ENCODE measurements around the gene AJAP1. TPM values are rescaled to one million over a fixed set of nuclear protein-coding genes. Genes with fewer than 3 reads are reported as not detected.

AJAP1 gene
- total RNA-seq, 1 donor from 2014 or later = 0.26 TPM

- no peaks in the 10 kb centered on the region for H3K36me3 ChIP-seq (ENCODE audit: control insufficient read depth, insufficient read depth, low read length)
- no peak for DNase-seq (ENCODE audit: low read depth)
- H3K27me3 ChIP-seq (ENCODE audit: control insufficient read depth, insufficient read depth, low read length) = no peaks in the 10 kb centered on the region
Observed at GRCh38 chr1:4638345-4638729, 16.1 kb upstream of the AJAP1 start.

GRCh38 chr1:4640931-4641330 is 13.5 kb upstream of the AJAP1 start:
- FAIRE-seq (no peak), DNase-seq (ENCODE audit: low read depth) (no peak)
- Histone ChIP-seq H3K27me3 (ENCODE audit: control insufficient read depth, insufficient read depth, low read length) (no peaks in the 10 kb centered on the region), H3K4me3 (ENCODE audit: low read depth, low read length) (no peak overlapping the region), H3K36me3 (ENCODE audit: control insufficient read depth, insufficient read depth, low read length) (no peaks in the 10 kb centered on the region)
- TF ChIP-seq CTCF (IDR thresholded peaks at IDR 0.05; ENCODE audit: insufficient read depth, low read length, severe bottlenecking) = no peak

More at GRCh38 chr1:4638345-4638729, 16.1 kb upstream of the AJAP1 start:
- no peak for FAIRE-seq
- no peak overlapping the region for H3K4me3 ChIP-seq (ENCODE audit: low read depth, low read length)
- TF ChIP-seq CTCF (IDR thresholded peaks at IDR 0.05; ENCODE audit: insufficient read depth, low read length, severe bottlenecking) = no peak

- no peak for TF ChIP-seq CTCF (IDR thresholded peaks at IDR 0.05; ENCODE audit: insufficient read depth, low read length, severe bottlenecking)
- no peaks in the 10 kb centered on the region for H3K36me3 ChIP-seq (ENCODE audit: control insufficient read depth, insufficient read depth, low read length)
- FAIRE-seq = no peak
- no peaks in the 10 kb centered on the region for H3K27me3 ChIP-seq (ENCODE audit: control insufficient read depth, insufficient read depth, low read length)
- no peak for DNase-seq (ENCODE audit: low read depth)
- H3K4me3 ChIP-seq (ENCODE audit: low read depth, low read length) = no peak overlapping the region
Observed at GRCh38 chr1:4647391-4647790, 7.0 kb upstream of the AJAP1 start.

- TF ChIP-seq CTCF (IDR thresholded peaks at IDR 0.05; ENCODE audit: insufficient read depth, low read length, severe bottlenecking) = no peak
- DNase-seq (ENCODE audit: low read depth) (no peak), FAIRE-seq (peak; percentile 36)
- Histone ChIP-seq H3K36me3 (ENCODE audit: control insufficient read depth, insufficient read depth, low read length) (no peaks in the 10 kb centered on the region), H3K4me3 (ENCODE audit: low read depth, low read length) (no peak overlapping the region), H3K27me3 (ENCODE audit: control insufficient read depth, insufficient read depth, low read length) (peaks cover 9% of the 10 kb centered on the region)
Observed at GRCh38 chr1:4648657-4649056, 5.8 kb upstream of the AJAP1 start.

- FAIRE-seq (peak; percentile 50), DNase-seq (ENCODE audit: low read depth) (peak; percentile 87)
- Histone ChIP-seq H3K4me3 (ENCODE audit: low read depth, low read length) (no peak overlapping the region), H3K36me3 (ENCODE audit: control insufficient read depth, insufficient read depth, low read length) (no peaks in the 10 kb centered on the region), H3K27me3 (ENCODE audit: control insufficient read depth, insufficient read depth, low read length) (peaks cover 14% of the 10 kb centered on the region)
- no peak for TF ChIP-seq CTCF (IDR thresholded peaks at IDR 0.05; ENCODE audit: insufficient read depth, low read length, severe bottlenecking)
Observed at GRCh38 chr1:4650481-4650880, 3.9 kb upstream of the AJAP1 start.

- Histone ChIP-seq H3K36me3 (ENCODE audit: control insufficient read depth, insufficient read depth, low read length) (no peaks in the 10 kb centered on the region), H3K4me3 (ENCODE audit: low read depth, low read length) (no peak overlapping the region), H3K27me3 (ENCODE audit: control insufficient read depth, insufficient read depth, low read length) (peaks cover 14% of the 10 kb centered on the region)
- DNase-seq (ENCODE audit: low read depth) (no peak), FAIRE-seq (no peak)
- TF ChIP-seq CTCF (IDR thresholded peaks at IDR 0.05; ENCODE audit: insufficient read depth, low read length, severe bottlenecking) = no peak
Observed at GRCh38 chr1:4650981-4651380, 3.4 kb upstream of the AJAP1 start.
